Esophagus squamous epithelium (tissue), 4 donors: ENCODE data around the gene MS4A18.

Experiments used
- POLR2A ChIP-seq, 4 donors: fragments of 450-650 bp; IDR thresholded peaks; one replicate each; pipeline ENCODE4 v1.6.1; 2017; ENCODE audit warnings: antibody characterized with exemption in 4 of 4, mild to moderate bottlenecking in 4 of 4, moderate library complexity in 3 of 4
- TF ChIP-seq, protein P1 (sequence below), 6 experiments: fragments of 450-650 bp in 4 of 6; fragments of 200-600 bp in 2 of 6; sonication (generic) in 2 of 6; IDR thresholded peaks; one replicate each; pipeline ENCODE4 v1.5.1; 2016 to 2019; ENCODE audit warnings: antibody characterized with exemption in 6 of 6, mild to moderate bottlenecking in 4 of 6, moderate library complexity in 4 of 6

DNA sequence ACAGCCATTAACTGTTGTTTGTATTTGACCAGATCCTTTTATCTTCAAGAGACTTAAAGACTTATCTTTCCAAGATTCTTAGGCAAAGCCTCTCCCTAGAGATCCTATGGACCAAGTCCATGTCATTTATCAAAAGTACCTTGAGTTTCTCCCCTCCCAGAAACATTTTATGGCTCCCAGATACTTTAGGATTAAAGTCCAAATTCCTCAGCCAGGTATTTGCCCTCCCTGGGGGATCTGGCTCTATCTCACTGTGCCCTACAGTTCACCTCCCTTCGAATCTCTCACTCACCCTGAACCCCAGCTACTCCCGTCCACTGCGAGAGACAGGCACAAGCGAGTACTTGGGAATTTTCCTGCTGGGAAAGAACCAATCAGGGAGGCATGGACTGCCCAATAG, 13.2 kb upstream of the MS4A18 start:
- no peak for TF ChIP-seq POLR2A (IDR thresholded peaks at IDR 0.05)
- TF ChIP-seq, protein P1, sequence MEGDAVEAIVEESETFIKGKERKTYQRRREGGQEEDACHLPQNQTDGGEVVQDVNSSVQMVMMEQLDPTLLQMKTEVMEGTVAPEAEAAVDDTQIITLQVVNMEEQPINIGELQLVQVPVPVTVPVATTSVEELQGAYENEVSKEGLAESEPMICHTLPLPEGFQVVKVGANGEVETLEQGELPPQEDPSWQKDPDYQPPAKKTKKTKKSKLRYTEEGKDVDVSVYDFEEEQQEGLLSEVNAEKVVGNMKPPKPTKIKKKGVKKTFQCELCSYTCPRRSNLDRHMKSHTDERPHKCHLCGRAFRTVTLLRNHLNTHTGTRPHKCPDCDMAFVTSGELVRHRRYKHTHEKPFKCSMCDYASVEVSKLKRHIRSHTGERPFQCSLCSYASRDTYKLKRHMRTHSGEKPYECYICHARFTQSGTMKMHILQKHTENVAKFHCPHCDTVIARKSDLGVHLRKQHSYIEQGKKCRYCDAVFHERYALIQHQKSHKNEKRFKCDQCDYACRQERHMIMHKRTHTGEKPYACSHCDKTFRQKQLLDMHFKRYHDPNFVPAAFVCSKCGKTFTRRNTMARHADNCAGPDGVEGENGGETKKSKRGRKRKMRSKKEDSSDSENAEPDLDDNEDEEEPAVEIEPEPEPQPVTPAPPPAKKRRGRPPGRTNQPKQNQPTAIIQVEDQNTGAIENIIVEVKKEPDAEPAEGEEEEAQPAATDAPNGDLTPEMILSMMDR (IDR thresholded peaks at IDR 0.05): no peak
